Thyroid gland (tissue), 4 donors: ENCODE measurements around the gene SH3GLB1.

Experiments
- POLR2A ChIP-seq, 2 donors: fragments of 450-650 bp; IDR thresholded peaks; one replicate each; pipeline ENCODE4 v1.6.1; 2017; ENCODE audit warnings: antibody characterized with exemption in 2 of 2, mild to moderate bottlenecking in 2 of 2, moderate library complexity in 1 of 2
- TF ChIP-seq, protein P1 (sequence below), 6 experiments: fragments of 200-600 bp in 3 of 6; fragments of 450-650 bp in 3 of 6; sonication (generic) in 3 of 6; IDR thresholded peaks; one replicate each; pipeline ENCODE4 v1.5.1; 2016 to 2019; ENCODE audit warnings: antibody characterized with exemption in 6 of 6, mild to moderate bottlenecking in 2 of 6, inconsistent platforms in 1 of 6, moderate library complexity in 1 of 6

GRCh38 chr1:86731416-86731815 is 27.0 kb downstream of the SH3GLB1 start:
- TF ChIP-seq POLR2A (IDR thresholded peaks at IDR 0.05): no peak
- TF ChIP-seq, protein P1, sequence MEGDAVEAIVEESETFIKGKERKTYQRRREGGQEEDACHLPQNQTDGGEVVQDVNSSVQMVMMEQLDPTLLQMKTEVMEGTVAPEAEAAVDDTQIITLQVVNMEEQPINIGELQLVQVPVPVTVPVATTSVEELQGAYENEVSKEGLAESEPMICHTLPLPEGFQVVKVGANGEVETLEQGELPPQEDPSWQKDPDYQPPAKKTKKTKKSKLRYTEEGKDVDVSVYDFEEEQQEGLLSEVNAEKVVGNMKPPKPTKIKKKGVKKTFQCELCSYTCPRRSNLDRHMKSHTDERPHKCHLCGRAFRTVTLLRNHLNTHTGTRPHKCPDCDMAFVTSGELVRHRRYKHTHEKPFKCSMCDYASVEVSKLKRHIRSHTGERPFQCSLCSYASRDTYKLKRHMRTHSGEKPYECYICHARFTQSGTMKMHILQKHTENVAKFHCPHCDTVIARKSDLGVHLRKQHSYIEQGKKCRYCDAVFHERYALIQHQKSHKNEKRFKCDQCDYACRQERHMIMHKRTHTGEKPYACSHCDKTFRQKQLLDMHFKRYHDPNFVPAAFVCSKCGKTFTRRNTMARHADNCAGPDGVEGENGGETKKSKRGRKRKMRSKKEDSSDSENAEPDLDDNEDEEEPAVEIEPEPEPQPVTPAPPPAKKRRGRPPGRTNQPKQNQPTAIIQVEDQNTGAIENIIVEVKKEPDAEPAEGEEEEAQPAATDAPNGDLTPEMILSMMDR (IDR thresholded peaks at IDR 0.05): no peak
